Neuronal stem cell (in vitro differentiated cells): ENCODE results near the gene LTV1.

Source experiments
- DNase-seq: peaks from one replicate; pipeline ENCODE4 v3.0.0-alpha.2; 2013; ENCODE audit warnings: low spot score
- H2AFZ ChIP-seq: one replicate; pipeline ENCODE4 v1.6.1; 2013; ENCODE audit warnings: mild to moderate bottlenecking, low read length, inconsistent platforms
- H2AK5ac ChIP-seq: 2 replicates; pipeline ENCODE4 v1.6.1; 2013; ENCODE audit warnings: low read depth, mild to moderate bottlenecking, inconsistent platforms, low read length, moderate library complexity, mixed read lengths
- H2BK120ac ChIP-seq: 2 replicates; pipeline ENCODE4 v1.6.1; 2013; ENCODE audit warnings: low read depth, mild to moderate bottlenecking, inconsistent platforms, low read length, moderate library complexity, mixed read lengths
- H2BK12ac ChIP-seq: one replicate; pipeline ENCODE4 v1.6.1; 2013; ENCODE audit warnings: low read length, inconsistent platforms
- H2BK15ac ChIP-seq: 2 replicates; pipeline ENCODE4 v1.6.1; 2013; ENCODE audit warnings: mild to moderate bottlenecking, low read length, inconsistent platforms, mixed read lengths
- H2BK5ac ChIP-seq: one replicate; pipeline ENCODE4 v1.6.1; 2013; ENCODE audit warnings: inconsistent platforms, mild to moderate bottlenecking, low read length, moderate library complexity
- H3K14ac ChIP-seq: one replicate; pipeline ENCODE4 v1.6.1; 2013; ENCODE audit warnings: low read length, inconsistent platforms
- H3K18ac ChIP-seq: 2 replicates; pipeline ENCODE4 v1.6.1; 2013; ENCODE audit warnings: low read length, inconsistent platforms
- H3K23ac ChIP-seq: 2 replicates; pipeline ENCODE4 v1.6.1; 2013; ENCODE audit warnings: low read depth, mild to moderate bottlenecking, mixed read lengths, low read length, inconsistent platforms; ENCODE audit not compliant: poor library complexity
- H3K27ac ChIP-seq: replicated peaks from 3 replicates; pipeline ENCODE4 v1.5.1; 2013; ENCODE audit warnings: low read length, inconsistent platforms
- H3K27me3 ChIP-seq, 3 experiments: 2 replicates each; pipeline ENCODE4 v1.6.1; 2013; ENCODE audit warnings: low read length in 3 of 3, mild to moderate bottlenecking in 2 of 3, inconsistent platforms in 1 of 3, low read depth in 1 of 3, mixed read lengths in 1 of 3, moderate library complexity in 1 of 3; ENCODE audit not compliant: control insufficient read depth in 3 of 3, insufficient read depth in 3 of 3
- H3K36me3 ChIP-seq, 2 donors: replicated peaks in 1 of 2; 2 replicates each; pipeline ENCODE4 v1.6.1; 2013; ENCODE audit warnings: low read length in 2 of 2; ENCODE audit not compliant: control insufficient read depth in 2 of 2, insufficient read depth in 2 of 2
- H3K4ac ChIP-seq: 2 replicates; pipeline ENCODE4 v1.6.1; 2013; ENCODE audit warnings: inconsistent platforms, mild to moderate bottlenecking, low read length, moderate library complexity
- H3K4me1 ChIP-seq, 2 donors: 1 replicate in 1 of 2; 2 replicates in 1 of 2; pipeline ENCODE4 v1.6.1; 2013; ENCODE audit warnings: low read length in 2 of 2, low read depth in 1 of 2; ENCODE audit not compliant: control insufficient read depth in 2 of 2, insufficient read depth in 1 of 2
- H3K4me2 ChIP-seq: one replicate; pipeline ENCODE4 v1.6.1; 2013; ENCODE audit warnings: mild to moderate bottlenecking, low read length, inconsistent platforms; ENCODE audit not compliant: insufficient read depth, poor library complexity, severe bottlenecking
- H3K4me3 ChIP-seq, 2 donors: 2 replicates each; pipeline ENCODE4 v1.5.1; 2013; ENCODE audit warnings: low read length in 2 of 2, mild to moderate bottlenecking in 2 of 2, inconsistent platforms in 1 of 2, moderate library complexity in 1 of 2
- H3K79me1 ChIP-seq: one replicate; pipeline ENCODE4 v1.6.1; 2013; ENCODE audit warnings: low read depth, mild to moderate bottlenecking, inconsistent platforms, low read length, moderate library complexity
- H3K9ac ChIP-seq: one replicate; pipeline ENCODE4 v1.6.1; 2013; ENCODE audit warnings: mild to moderate bottlenecking, low read depth, low read length, inconsistent platforms; ENCODE audit not compliant: poor library complexity
- H3K9me3 ChIP-seq, 2 donors: replicated peaks in 1 of 2; 2 replicates each; pipeline versions ENCODE3 to v1.6.1; 2013; ENCODE audit warnings: low read length in 2 of 2, mild to moderate bottlenecking in 2 of 2, inconsistent platforms in 1 of 2, low read depth in 1 of 2, mixed read lengths in 1 of 2, moderate library complexity in 1 of 2; ENCODE audit not compliant: control insufficient read depth in 2 of 2, insufficient read depth in 1 of 2
- H4K8ac ChIP-seq: one replicate; pipeline ENCODE4 v1.6.1; 2013; ENCODE audit warnings: low read depth, mild to moderate bottlenecking, inconsistent platforms, low read length, moderate library complexity
- H4K91ac ChIP-seq: one replicate; pipeline ENCODE4 v1.6.1; 2013; ENCODE audit warnings: low read length, low read depth, mild to moderate bottlenecking, inconsistent platforms; ENCODE audit not compliant: poor library complexity
- WGBS, 2 donors: extraction: QIAGEN DNeasy Blood & Tissue Kit; methylation state at CpG; one replicate each; pipeline ENCODE4 v1.1.7; 2013; ENCODE audit warnings: missing lambda C conversion rate in 2 of 2, mixed read lengths in 1 of 2; ENCODE audit not compliant: insufficient read length in 2 of 2, insufficient replicate concordance in 1 of 2; ENCODE audit errors: extremely low coverage in 2 of 2; 5-methylcytosine and 5-hydroxymethylcytosine counted together

LTV1 gene

GRCh38 chr6:143859891-143860660 is 16.9 kb downstream of the LTV1 start:
- H3K36me3 ChIP-seq = peaks cover 18 to 100% of the 10 kb centered on the region in 2 donors
- H3K9ac ChIP-seq = no peak overlapping the region
- H3K4me1 ChIP-seq = no peaks in the 10 kb centered on the region
- H3K14ac ChIP-seq = no peak overlapping the region
- H2AFZ ChIP-seq = no peak overlapping the region
- H2AK5ac ChIP-seq = no peak overlapping the region
- H2BK5ac ChIP-seq = no peak overlapping the region
- H2BK12ac ChIP-seq = no peak overlapping the region
- H3K79me1 ChIP-seq = no peaks in the 10 kb centered on the region
- no peak overlapping the region for H3K27ac ChIP-seq
- no peak overlapping the region for H4K91ac ChIP-seq
- H3K18ac ChIP-seq = no peak overlapping the region
- no peak overlapping the region for H4K8ac ChIP-seq
- no peak overlapping the region for H3K4ac ChIP-seq
- no peaks in the 10 kb centered on the region for H3K27me3 ChIP-seq
- H3K23ac ChIP-seq = no peak overlapping the region
- no CpG with 5 or more reads among the region's 3 CpGs for whole genome bisulfite sequencing, 2 donors
- H2BK15ac ChIP-seq = no peak overlapping the region
- no peak overlapping the region for H3K4me2 ChIP-seq
- H3K4me3 ChIP-seq = no peak overlapping the region
- no peak overlapping the region for H2BK120ac ChIP-seq
- DNase-seq = no peak
- H3K9me3 ChIP-seq = peaks cover 0 to 13% of the 10 kb centered on the region in 2 donors

GRCh38 chr6:143863771-143864170 is 20.6 kb downstream of the LTV1 start:
- WGBS, 2 donors = no CpG with 5 or more reads among the region's 2 CpGs
- no peak overlapping the region for H2AFZ ChIP-seq
- no peak overlapping the region for H3K4ac ChIP-seq
- no peak overlapping the region for H2AK5ac ChIP-seq
- H4K91ac ChIP-seq = no peak overlapping the region
- H3K4me3 ChIP-seq = no peak overlapping the region
- no peak overlapping the region for H4K8ac ChIP-seq
- no peaks in the 10 kb centered on the region for H3K4me1 ChIP-seq
- no peak overlapping the region for H3K14ac ChIP-seq
- H3K9ac ChIP-seq = no peak overlapping the region
- H3K18ac ChIP-seq = no peak overlapping the region
- H3K27ac ChIP-seq = no peak overlapping the region
- H3K4me2 ChIP-seq = no peak overlapping the region
- H2BK12ac ChIP-seq = no peak overlapping the region
- H3K79me1 ChIP-seq = no peaks in the 10 kb centered on the region
- H2BK15ac ChIP-seq = no peak overlapping the region
- no peaks in the 10 kb centered on the region for H3K9me3 ChIP-seq
- no peak for DNase-seq
- peaks cover 7 to 75% of the 10 kb centered on the region in 2 donors for H3K36me3 ChIP-seq
- no peaks in the 10 kb centered on the region for H3K27me3 ChIP-seq
- no peak overlapping the region for H2BK120ac ChIP-seq
- H3K23ac ChIP-seq = no peak overlapping the region
- H2BK5ac ChIP-seq = no peak overlapping the region

GRCh38 chr6:143864234-143864633 is 21.1 kb downstream of the LTV1 start, which contains the start of gene ZC2HC1B:
Gene ZC2HC1B (plus strand): TSS chr6:143864474. CDS start chr6:143864540, 66 bp downstream.
- Histone ChIP-seq H3K79me1 (no peaks in the 10 kb centered on the region), H3K4me3 (no peak within 1 kb of the TSS), H2BK15ac (no peak within 1 kb of the TSS), H3K18ac (no peak within 1 kb of the TSS), H3K4me1 (no peaks in the 10 kb centered on the region), H2AK5ac (no peak within 1 kb of the TSS), H3K36me3 (peaks cover 7 to 70% of the 10 kb centered on the region in 2 donors), H2BK120ac (no peak within 1 kb of the TSS), H3K27me3 (no peaks in the 10 kb centered on the region), H3K23ac (no peak within 1 kb of the TSS), H2BK12ac (no peak within 1 kb of the TSS), H4K91ac (no peak within 1 kb of the TSS), H3K14ac (no peak within 1 kb of the TSS), H3K4me2 (no peak within 1 kb of the TSS), H3K4ac (no peak within 1 kb of the TSS), H2BK5ac (no peak within 1 kb of the TSS), H2AFZ (no peak within 1 kb of the TSS), H3K27ac (no peak within 1 kb of the TSS), H4K8ac (no peak within 1 kb of the TSS), H3K9me3 (no peaks in the 10 kb centered on the region), H3K9ac (no peak within 1 kb of the TSS)
- WGBS, 2 donors = no CpG with 5 or more reads among the region's 1 CpG
- no peak for DNase-seq

- Histone ChIP-seq H3K4ac (no peak overlapping the region), H2BK12ac (no peak overlapping the region), H3K79me1 (no peaks in the 10 kb centered on the region), H3K27me3 (no peaks in the 10 kb centered on the region), H3K4me3 (no peak overlapping the region), H2AFZ (no peak overlapping the region), H3K36me3 (peaks cover 0 to 40% of the 10 kb centered on the region in 2 donors), H3K4me1 (no peaks in the 10 kb centered on the region), H3K18ac (no peak overlapping the region), H3K9me3 (no peaks in the 10 kb centered on the region), H3K4me2 (no peak overlapping the region), H3K27ac (no peak overlapping the region), H3K9ac (no peak overlapping the region), H2BK120ac (no peak overlapping the region), H2BK15ac (no peak overlapping the region), H3K23ac (no peak overlapping the region), H3K14ac (no peak overlapping the region), H4K91ac (no peak overlapping the region), H2BK5ac (no peak overlapping the region), H4K8ac (no peak overlapping the region), H2AK5ac (no peak overlapping the region)
- no peak for DNase-seq
Measured at GRCh38 chr6:143867236-143867635, 24.1 kb downstream of the LTV1 start.
